NCI-H748 (cell line): Measurements from ENCODE around the gene PARP15.

Experiments
- DNase-seq: peaks from one replicate; lab custom pipeline; 2025; ENCODE audit not compliant: unreplicated experiment; lab: John Stamatoyannopoulos, UW

The PARP15 gene

DNA sequence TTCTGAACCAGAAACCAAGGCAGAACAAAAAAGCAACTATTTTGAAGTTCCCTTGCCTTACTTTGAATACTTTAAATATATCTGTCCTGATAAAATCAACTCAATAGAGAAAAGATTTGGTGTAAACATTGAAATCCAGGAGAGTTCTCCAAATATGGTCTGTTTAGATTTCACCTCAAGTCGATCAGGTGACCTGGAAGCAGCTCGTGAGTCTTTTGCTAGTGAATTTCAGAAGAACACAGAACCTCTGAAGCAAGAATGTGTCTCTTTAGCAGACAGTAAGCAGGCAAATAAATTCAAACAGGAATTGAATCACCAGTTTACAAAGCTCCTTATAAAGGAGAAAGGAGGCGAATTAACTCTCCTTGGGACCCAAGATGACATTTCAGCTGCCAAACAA, 8.7 kb upstream of the PARP15 start:
- no peak for DNase-seq

DNA sequence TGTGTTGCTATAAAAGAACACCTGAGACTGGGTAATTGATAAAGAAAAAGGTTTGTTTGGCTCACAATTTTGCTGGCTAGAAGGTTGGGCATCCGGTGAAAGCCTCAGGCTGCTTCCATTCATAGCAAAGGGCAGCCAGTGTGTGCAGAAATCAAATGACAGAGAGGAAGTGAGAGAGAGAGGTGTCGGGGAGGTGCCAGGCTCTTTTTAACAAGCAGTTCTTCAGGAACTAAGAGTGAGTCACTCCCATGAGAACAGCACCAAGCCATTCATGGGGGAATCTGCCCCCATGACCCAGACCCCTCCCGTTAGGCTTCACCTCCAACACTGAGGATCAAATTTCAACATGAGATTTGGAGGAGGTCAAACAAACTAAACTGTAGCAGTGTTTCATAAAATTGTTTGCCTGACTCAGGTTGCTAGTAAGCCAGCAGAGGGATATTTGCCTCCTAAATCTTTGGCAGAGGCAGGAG, 4.5 kb upstream of the PARP15 start:
- no peak for DNase-seq

- no peak for DNase-seq
These were observed 1.1 kb upstream of the PARP15 start for GRCh38 chr3:122576174-122576940.

GRCh38 chr3:122578069-122578740, 755 bp downstream of the PARP15 start:
- no peak for DNase-seq

- no peak for DNase-seq
These were observed 3.0 kb downstream of the PARP15 start for GRCh38 chr3:122580470-122580869.

DNA sequence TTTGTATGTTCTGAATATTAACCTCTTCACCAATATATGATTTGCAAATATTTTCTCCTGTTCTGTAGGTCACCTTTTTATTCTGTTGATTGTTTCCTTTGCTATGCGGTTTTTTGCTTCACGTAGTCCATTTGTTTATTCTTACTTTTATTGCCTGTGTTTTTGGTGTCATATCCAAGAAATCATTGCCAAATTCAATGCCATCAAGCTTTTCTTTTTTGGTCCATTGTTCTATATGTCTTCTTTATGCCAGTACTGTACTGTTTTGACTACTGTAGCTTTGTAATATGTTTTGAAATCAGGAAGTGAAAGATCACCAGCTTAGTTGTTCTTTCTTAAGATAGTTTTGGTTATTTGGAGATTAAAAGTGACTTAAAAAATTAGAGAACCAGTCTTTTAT, 4.2 kb downstream of the PARP15 start:
- DNase-seq: no peak

DNA sequence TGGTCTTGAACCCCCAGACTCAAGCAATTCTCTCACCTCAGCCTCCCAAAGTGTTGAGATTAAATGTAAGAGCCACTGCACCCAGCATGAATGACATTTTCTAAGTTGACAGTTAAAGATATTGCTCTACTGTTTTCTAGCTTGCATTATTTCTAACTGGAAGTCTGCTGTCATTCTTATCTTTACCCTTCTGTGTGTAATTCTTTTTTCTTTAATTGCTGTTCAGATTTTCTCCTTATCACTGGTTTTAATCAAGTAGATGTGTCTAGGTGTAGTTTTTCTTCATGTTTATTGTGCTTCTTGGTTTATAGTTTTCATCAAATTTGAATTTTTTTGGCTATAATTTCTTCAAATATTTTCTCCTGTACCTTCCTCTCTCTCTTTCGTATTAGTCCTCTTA, 4.9 kb downstream of the PARP15 start:
- no peak for DNase-seq

DNA sequence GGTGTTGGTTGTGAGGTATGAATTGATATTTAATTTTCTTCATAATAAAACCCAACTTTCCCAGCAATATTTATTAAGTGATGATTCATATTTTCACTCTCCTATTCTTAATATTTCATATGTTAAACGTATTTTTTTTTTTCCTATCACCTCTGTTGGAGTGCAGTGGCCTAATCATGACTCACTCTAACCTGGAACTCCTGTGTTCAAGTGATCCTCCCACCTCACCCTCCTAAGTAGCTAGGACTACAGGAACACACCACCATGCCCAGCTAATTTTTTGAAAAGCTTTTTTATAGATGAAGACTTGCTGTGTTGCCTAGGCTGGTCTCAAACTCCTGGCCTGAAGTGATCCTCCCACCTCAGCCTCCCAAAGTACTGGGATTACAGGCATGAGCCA, 8.6 kb downstream of the PARP15 start:
- DNase-seq: no peak

- no peak for DNase-seq
These were observed 9.5 kb downstream of the PARP15 start for GRCh38 chr3:122586773-122587485.

- DNase-seq: no peak
These were observed 10.1 kb downstream of the PARP15 start for GRCh38 chr3:122587572-122587971.

GRCh38 chr3:122589297-122589696, 11.8 kb downstream of the PARP15 start:
- no peak for DNase-seq

DNA sequence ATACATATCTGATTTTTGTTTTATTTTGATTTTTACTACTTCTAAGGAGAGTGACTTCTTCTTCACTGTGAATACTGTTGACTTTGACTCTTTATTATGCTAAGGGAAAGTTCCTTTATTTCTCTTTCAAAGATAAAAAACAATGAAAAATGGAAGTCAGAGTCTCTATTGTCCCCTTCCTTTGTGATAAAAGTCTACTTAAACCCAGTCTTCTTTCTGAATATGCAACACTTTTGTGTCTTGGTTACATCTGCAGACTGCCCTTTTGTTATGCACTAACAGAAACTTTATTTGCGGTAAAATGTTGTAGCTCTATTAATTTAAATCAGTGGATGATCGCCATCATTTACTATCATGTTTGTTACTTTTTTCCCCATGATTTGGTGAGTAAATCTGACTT, 13.2 kb downstream of the PARP15 start:
- no peak for DNase-seq

DNA sequence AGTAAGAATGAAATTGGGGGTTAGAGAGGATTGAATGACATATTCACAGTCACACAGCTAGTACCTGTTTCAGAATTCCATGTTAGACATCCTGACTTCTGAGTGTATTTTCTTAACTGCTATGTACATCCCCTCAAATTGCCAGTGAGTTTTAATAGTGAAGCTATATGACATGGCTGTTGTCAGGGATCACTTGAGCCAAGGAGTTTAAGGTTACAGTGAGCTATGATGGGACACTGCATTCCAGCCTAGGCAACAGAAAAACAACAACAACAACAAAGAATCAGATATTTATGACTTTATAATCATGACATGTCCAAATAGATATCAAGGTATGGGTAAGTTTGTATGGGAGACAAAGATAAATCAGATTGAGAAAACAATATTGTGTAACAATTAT, 16.6 kb downstream of the PARP15 start:
- DNase-seq: no peak

- DNase-seq: no peak
These were observed 20.7 kb downstream of the PARP15 start for GRCh38 chr3:122598151-122598550.

- DNase-seq: no peak
These were observed 21.1 kb downstream of the PARP15 start for GRCh38 chr3:122598556-122598955.

- DNase-seq: no peak
These were observed 24.7 kb downstream of the PARP15 start for GRCh38 chr3:122602011-122602710.

- DNase-seq: no peak
These were observed 25.6 kb downstream of the PARP15 start for GRCh38 chr3:122603056-122603455.

DNA sequence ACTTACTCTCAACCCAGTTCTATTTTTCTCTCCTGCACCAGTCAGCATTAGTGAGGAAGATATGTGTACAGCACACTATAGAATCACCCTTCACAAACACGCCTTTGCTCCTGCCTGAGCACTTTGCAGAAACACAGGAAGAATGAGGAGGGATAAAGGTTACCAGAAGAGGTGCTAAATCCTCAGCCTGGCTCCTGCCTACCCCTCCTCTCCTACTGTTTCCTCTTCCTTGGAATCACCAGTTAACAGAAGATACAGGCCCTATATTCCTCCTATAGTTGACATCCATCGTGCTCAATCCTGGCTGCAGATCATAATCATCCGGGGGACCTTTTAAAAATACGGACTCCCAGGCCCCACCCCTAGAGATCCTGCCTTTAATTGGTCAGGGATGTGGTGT, 28.9 kb downstream of the PARP15 start:
- DNase-seq: no peak

- DNase-seq: no peak
These were observed 31.5 kb downstream of the PARP15 start for GRCh38 chr3:122608916-122609315.

DNA sequence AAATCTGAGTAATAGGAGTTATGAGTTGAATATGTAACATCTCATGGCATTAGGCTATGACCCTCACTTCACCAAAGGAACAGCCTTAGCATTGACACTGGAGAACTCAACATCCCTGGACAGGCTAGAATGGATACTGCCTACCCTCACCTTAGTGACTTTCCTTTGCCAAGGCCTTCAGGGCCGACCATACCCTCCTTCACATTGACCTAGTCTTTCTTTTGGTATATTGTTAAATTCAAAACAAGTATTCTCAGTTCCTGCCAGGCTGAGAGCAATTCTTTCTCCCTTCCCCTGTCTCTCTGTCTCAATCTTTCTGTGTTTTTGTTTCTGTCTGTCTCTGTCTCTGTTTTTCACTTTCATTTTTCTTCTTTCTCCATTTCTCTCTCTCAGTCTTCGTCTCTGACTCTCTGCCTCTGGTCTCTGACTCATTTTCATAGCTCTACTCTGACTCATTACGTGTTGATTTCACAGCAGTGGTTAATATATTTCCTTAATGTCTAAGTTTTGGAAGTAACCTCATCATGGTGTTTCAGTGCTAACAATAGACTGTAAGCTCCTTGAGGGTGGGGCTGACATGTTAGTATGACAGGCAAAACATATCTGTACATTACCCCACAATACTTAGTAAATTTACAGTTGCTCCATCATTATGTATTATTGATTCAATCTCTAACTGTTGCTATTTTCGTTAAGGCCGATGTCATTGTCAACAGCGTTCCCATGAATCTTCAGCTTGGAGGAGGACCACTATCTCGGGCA, 32.5 kb downstream of the PARP15 start:
- no peak for DNase-seq

DNA sequence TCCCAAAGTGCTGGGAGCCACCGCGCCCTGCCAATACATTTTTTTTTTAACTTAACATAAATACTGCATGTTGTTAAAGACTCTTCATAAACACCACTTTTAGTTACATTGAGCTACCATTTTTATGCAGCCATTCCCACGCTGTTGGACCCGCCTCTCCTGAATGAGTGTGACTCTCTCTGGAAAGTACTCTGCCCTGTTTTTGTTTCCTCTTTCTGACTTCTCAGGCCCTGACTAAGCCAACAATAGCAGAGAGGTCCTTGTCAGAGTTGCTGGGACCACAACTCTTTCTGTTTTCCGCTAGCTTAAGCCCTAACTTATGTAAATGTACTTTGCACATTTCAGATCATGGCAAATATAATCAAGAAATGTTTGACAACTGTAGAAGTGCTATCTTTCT, 35.2 kb downstream of the PARP15 start:
- no peak for DNase-seq
